CD4-positive, alpha-beta T cell (primary cell): ENCODE data around the gene ADSL. TPM values are rescaled to one million over a fixed set of nuclear protein-coding genes. Genes with fewer than 3 reads are reported as not detected.

Experiments
- ATAC-seq: fragments of 200-7000 bp; cut with Tn5 transposase; one replicate; pipeline ENCODE4 v1.10.0; 2022; ENCODE audit warnings: mild to moderate bottlenecking; ENCODE audit not compliant: poor library complexity
- CTCF ChIA-PET: fragments of 350-600 bp; sonication (Branson Sonifier 250); formaldehyde crosslinking; loops from one replicate; lab custom pipeline; 2021; ENCODE audit warnings: antibody characterized with exemption, inconsistent platforms; lab: Charles Lee
- POLR2A ChIA-PET: fragments of 350-600 bp; sonication (Branson Sonifier 250); formaldehyde crosslinking; loops from one replicate; lab custom pipeline; 2021; ENCODE audit warnings: antibody characterized with exemption, inconsistent platforms; lab: Charles Lee
- DNase-seq, 14 experiments: peaks; one replicate each; pipeline ENCODE4 v3.0.0-alpha.2; 2013 to 2020; ENCODE audit warnings: mixed read lengths in 2 of 14
- H3K27ac ChIP-seq, 2 donors: one replicate each; pipeline versions ENCODE4 v1.5.1 to v1.7.0; 2013; ENCODE audit warnings: low read length in 2 of 2, low read depth in 1 of 2, mild to moderate bottlenecking in 1 of 2
- H3K27me3 ChIP-seq, 2 experiments: 1 replicate in 1 of 2; 2 replicates in 1 of 2; pipeline versions ENCODE4 v1.6.1 to v1.7.0; 2013; ENCODE audit warnings: low read length in 2 of 2, control low read depth in 1 of 2, mild to moderate bottlenecking in 1 of 2, moderate library complexity in 1 of 2; ENCODE audit not compliant: insufficient read depth in 2 of 2, control insufficient read depth in 1 of 2
- H3K36me3 ChIP-seq: one replicate; pipeline ENCODE4 v1.6.1; 2013; ENCODE audit warnings: low read length, control low read depth; ENCODE audit not compliant: insufficient read depth
- H3K4me1 ChIP-seq: one replicate; pipeline ENCODE4 v1.6.1; 2013; ENCODE audit warnings: low read length, control low read depth; ENCODE audit not compliant: insufficient read depth
- H3K4me3 ChIP-seq: one replicate; pipeline ENCODE4 v1.5.1; 2013; ENCODE audit warnings: mild to moderate bottlenecking, low read length, moderate library complexity
- H3K9me3 ChIP-seq, 2 experiments: 1 replicate in 1 of 2; 2 replicates in 1 of 2; pipeline versions ENCODE4 v1.6.1 to v1.7.0; 2013; ENCODE audit warnings: low read length in 2 of 2, mild to moderate bottlenecking in 2 of 2, control low read depth in 1 of 2, moderate library complexity in 1 of 2; ENCODE audit not compliant: control insufficient read depth in 1 of 2, insufficient read depth in 1 of 2
- H3K27ac Mint-ChIP-seq: one replicate; pipeline ENCODE4 v1.8.0; 2020; ENCODE audit warnings: mixed read lengths
- H3K27me3 Mint-ChIP-seq: one replicate; pipeline ENCODE4 v1.8.0; 2021; ENCODE audit warnings: mixed read lengths
- H3K36me3 Mint-ChIP-seq: one replicate; pipeline ENCODE4 v1.8.0; 2021; ENCODE audit warnings: low read depth, mixed read lengths
- H3K4me1 Mint-ChIP-seq: one replicate; pipeline ENCODE4 v1.8.0; 2021; ENCODE audit warnings: low read depth, mixed read lengths
- H3K4me3 Mint-ChIP-seq: one replicate; pipeline ENCODE4 v1.8.0; 2020; ENCODE audit warnings: mild to moderate bottlenecking, mixed read lengths
- H3K9me3 Mint-ChIP-seq: one replicate; pipeline ENCODE4 v1.8.0; 2020; ENCODE audit warnings: mixed read lengths
- intact Hi-C, 2 experiments: fragments of 100-400 bp; cut with DNase I in 1 of 2; cut with micrococcal nuclease in 1 of 2; formaldehyde crosslinking; loops; one replicate each; pipeline versions ENCODE4 v1.15.1 to v1.9.0; 2023 to 2025; cut with DNase I, micrococcal nuclease
- polyA plus RNA-seq, 2 donors: library from polyadenylated mRNA; unstranded; fragments of 120-200 nt; gene quantifications; one replicate each; pipeline ENCODE4 v1.2.1, GENCODE V29; 2013
- total RNA-seq, 174 experiments: library from RNA in 2 of 174; stranded (reverse) in 2 of 174; gene quantifications; one replicate each; pipeline ENCODE4 v1.2.3 and lab custom pipeline; 2021 to 2026
- TF ChIP-seq, protein P1 (sequence below): fragments of 200-600 bp; IDR thresholded peaks from one replicate; pipeline ENCODE4 v1.8.0; 2022; ENCODE audit warnings: antibody characterized with exemption, mild to moderate bottlenecking

ADSL gene
- total RNA-seq, result 10 to 100 TPM; 62.9 to 75.3 TPM
- 85.2 TPM for polyA plus RNA-seq (2013, experiment 1 of 2)
- 89.7 TPM for polyA plus RNA-seq (2013, experiment 2 of 2)
- total RNA-seq (lab: John Stamatoyannopoulos, UW), result 17.4 to 66.3 (median 37.8) reads per million in 172 experiments

DNA sequence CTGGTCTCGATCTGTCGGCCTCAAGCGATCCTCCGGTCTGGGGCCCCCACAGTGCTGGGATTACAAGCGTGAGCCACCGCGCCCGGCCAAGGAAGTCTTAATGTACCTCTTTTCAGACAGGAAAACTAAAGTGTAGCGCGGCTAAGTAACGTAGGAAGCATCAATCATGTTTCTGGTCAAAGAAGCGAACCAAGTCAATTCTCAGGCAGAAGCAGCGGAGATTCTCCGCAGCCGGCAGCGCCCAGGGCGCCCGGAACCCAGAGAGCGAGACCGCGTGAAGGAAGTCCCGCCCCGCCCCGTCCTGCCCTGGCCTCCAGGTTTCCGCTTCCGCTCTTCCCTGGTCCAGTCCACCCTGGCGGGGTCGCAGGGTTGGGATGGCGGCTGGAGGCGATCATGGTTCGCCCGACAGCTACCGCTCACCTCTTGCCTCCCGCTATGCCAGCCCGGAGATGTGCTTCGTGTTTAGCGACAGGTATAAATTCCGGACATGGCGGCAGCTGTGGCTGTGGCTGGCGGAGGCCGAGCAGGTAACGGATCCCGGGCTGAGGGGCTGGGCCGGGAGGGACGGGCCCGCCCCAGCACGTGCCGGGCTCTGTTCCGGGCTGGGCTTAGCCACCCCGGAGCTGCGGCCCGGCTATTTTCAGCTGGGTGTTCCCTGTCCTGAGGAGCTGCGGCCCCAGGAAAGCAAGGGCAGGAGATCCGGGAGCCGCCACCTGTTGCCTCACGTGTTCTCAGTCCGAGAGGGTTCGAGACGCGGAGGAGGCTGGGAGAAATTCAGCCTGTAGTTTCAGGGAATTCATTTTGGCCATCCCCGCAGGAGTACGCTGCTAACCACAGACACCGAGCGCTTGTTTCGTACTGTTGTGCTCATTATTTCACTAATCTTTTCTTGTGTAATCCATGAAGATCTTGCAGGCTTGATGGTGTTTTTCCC lies at the start of gene ADSL:
Gene ADSL, plus strand, starts transcription at position 316 of the 934 bp plus-strand sequence. Its CDS starts 59 bp downstream, at position 375.
- intact Hi-C loops, result loop anchor here (1.0 to 5.0 kb wide), 11 partner anchors 11 to 812 kb away; partner anchors contain the start of gene TNRC6B (in 2 of the 2)
- Histone ChIP-seq H3K36me3 (peaks cover 31% of the 10 kb centered on the region), H3K4me3 (peak within 1 kb of the TSS; percentile 91), H3K27ac (peak within 1 kb of the TSS; percentile 81 to 89), H3K27me3 (no peaks in the 10 kb centered on the region), H3K9me3 (no peaks in the 10 kb centered on the region), H3K4me1 (peaks cover 65% of the 10 kb centered on the region)
- Mint-ChIP-seq H3K27ac (peak within 1 kb of the TSS; percentile 98), H3K36me3 (peaks cover 36% of the 10 kb centered on the region), H3K27me3 (no peaks in the 10 kb centered on the region), H3K9me3 (no peaks in the 10 kb centered on the region), H3K4me1 (peaks cover 52% of the 10 kb centered on the region), H3K4me3 (peak within 1 kb of the TSS; percentile 96)
- DNase-seq (peak; percentile 72 to 91 (median 80)), ATAC-seq (peak; percentile 74)
- POLR2A ChIA-PET, result interaction anchor here (0.5 to 5.4 kb wide), 25 partner anchors 12 to 947 kb away, joined by 3 to 105 read pairs (median 4); partner anchors contain the start of genes ATF4, TAB1 and TNRC6B
- CTCF ChIA-PET, result interaction anchor here (0.7 to 3.9 kb wide), 18 partner anchors 12 to 789 kb away, joined by 3 to 37 read pairs (median 4); partner anchors contain the start of gene TNRC6B
- TF ChIP-seq, protein P1, sequence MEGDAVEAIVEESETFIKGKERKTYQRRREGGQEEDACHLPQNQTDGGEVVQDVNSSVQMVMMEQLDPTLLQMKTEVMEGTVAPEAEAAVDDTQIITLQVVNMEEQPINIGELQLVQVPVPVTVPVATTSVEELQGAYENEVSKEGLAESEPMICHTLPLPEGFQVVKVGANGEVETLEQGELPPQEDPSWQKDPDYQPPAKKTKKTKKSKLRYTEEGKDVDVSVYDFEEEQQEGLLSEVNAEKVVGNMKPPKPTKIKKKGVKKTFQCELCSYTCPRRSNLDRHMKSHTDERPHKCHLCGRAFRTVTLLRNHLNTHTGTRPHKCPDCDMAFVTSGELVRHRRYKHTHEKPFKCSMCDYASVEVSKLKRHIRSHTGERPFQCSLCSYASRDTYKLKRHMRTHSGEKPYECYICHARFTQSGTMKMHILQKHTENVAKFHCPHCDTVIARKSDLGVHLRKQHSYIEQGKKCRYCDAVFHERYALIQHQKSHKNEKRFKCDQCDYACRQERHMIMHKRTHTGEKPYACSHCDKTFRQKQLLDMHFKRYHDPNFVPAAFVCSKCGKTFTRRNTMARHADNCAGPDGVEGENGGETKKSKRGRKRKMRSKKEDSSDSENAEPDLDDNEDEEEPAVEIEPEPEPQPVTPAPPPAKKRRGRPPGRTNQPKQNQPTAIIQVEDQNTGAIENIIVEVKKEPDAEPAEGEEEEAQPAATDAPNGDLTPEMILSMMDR, result no peak

DNA sequence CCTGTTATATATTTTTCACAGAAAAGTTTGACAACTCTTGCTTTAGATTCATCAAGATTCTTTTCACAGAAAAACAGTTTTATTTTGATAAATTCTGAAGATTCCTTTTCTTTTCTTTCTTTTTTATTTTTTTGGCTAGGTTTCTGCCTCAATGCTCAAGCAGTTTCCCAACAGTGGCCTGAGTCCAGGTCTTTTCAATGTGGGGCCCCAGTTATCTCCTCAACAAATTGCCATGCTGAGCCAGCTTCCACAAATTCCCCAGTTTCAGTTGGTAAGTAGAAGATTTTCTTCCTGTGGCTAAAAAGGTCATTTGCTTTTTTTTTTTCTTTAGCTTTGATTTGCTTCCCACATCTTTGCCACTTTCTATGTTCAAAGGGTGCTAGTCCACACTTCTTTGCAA lies 46.0 kb upstream of the ADSL start:
- H3K9me3 ChIP-seq, result no peaks in the 10 kb centered on the region
- no peak overlapping the region for H3K27ac ChIP-seq
- peaks cover 71% of the 10 kb centered on the region for H3K36me3 ChIP-seq
- H3K9me3 Mint-ChIP-seq, result no peaks in the 10 kb centered on the region
- TF ChIP-seq, protein P1, result no peak
- H3K27me3 ChIP-seq, result no peaks in the 10 kb centered on the region
- no peaks in the 10 kb centered on the region for H3K27me3 Mint-ChIP-seq
- no peak overlapping the region for H3K4me3 ChIP-seq
- H3K27ac Mint-ChIP-seq, result no peak overlapping the region
- CTCF ChIA-PET, result no interaction called here
- ATAC-seq (no peak), DNase-seq (no peak)
- peaks cover 23% of the 10 kb centered on the region for H3K4me1 Mint-ChIP-seq
- H3K4me1 ChIP-seq, result no peaks in the 10 kb centered on the region
- intact Hi-C loops, result no loop called here
- H3K36me3 Mint-ChIP-seq, result peaks cover 76% of the 10 kb centered on the region
- no peak overlapping the region for H3K4me3 Mint-ChIP-seq
- POLR2A ChIA-PET, result no interaction called here

DNA sequence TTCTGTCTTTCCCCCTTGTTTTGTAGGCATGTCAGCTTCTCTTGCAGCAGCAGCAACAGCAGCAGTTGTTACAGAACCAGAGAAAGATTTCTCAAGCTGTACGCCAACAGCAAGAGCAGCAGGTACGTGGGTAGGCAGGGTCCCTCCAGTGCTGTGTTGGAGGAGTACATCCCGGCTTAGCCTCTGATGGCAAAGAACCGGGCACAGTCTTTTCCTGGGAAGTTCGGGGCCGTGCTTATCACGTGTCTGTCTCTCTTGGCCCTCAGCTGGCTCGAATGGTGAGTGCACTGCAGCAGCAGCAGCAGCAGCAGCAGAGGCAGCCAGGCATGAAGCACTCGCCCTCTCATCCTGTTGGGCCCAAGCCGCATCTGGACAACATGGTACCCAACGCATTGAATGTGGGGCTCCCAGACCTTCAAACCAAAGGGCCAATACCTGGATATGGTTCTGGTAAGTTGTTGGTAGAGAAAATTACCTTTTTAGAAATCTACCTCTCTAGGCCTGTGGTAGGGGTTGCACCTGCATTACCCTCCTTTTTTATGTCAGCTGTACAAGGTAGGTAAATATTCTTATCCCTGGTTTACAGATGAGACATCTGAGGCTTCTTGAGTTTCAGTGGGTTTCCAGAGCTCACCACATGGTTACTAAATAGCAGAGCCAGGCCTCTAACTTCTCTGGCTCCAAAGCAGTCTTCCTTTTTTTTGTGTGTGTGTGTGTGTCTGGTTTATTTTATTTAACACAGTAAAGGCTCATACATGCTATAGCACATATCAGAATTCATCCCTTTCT lies 45.2 kb upstream of the ADSL start:
- H3K4me1 Mint-ChIP-seq, result peaks cover 16% of the 10 kb centered on the region
- Histone ChIP-seq H3K27me3 (no peaks in the 10 kb centered on the region), H3K27ac (no peak overlapping the region), H3K4me3 (no peak overlapping the region), H3K36me3 (peaks cover 70% of the 10 kb centered on the region), H3K9me3 (no peaks in the 10 kb centered on the region), H3K4me1 (no peaks in the 10 kb centered on the region)
- ATAC-seq (no peak), DNase-seq (no peak)
- POLR2A ChIA-PET, result no interaction called here
- H3K4me3 Mint-ChIP-seq, result no peak overlapping the region
- no peaks in the 10 kb centered on the region for H3K27me3 Mint-ChIP-seq
- CTCF ChIA-PET, result no interaction called here
- H3K27ac Mint-ChIP-seq, result no peak overlapping the region
- TF ChIP-seq, protein P1, result no peak
- intact Hi-C loops, result no loop called here
- peaks cover 75% of the 10 kb centered on the region for H3K36me3 Mint-ChIP-seq
- no peaks in the 10 kb centered on the region for H3K9me3 Mint-ChIP-seq
